IMR-90 (cell line): ENCODE results near the gene CCDC102B. TPM values are rescaled to one million over a fixed set of nuclear protein-coding genes. Genes with fewer than 3 reads are reported as not detected.

ENCODE experiments used
- ATAC-seq: fragments of 200-7000 bp; cut with Tn5 transposase; 2 replicates; pipeline ENCODE4 v1.9.1; 2020; ENCODE audit warnings: low read depth, mild to moderate bottlenecking, moderate library complexity
- BruUV-seq: library from RNA; stranded (reverse); fragments of 400-500 nt; replicated peaks from 2 replicates; lab custom pipeline; 2021; lab: Mats Ljungman, UMichigan
- CTCF ChIA-PET: fragments of 300-600 bp; formaldehyde crosslinking; extraction: SDS; loops from one replicate; lab custom pipeline; 2021; ENCODE audit warnings: antibody characterized with exemption; lab: Yijun Ruan, JAX
- POLR2A ChIA-PET: fragments of 300-600 bp; sonication (Branson Sonifier 250); formaldehyde crosslinking; loops from one replicate; lab custom pipeline; 2022; ENCODE audit warnings: antibody characterized with exemption; ENCODE audit not compliant: unreplicated experiment; lab: Charles Lee
- DNase-seq: peaks from one replicate; pipeline ENCODE4 v3.0.0; 2013
- H2AFZ ChIP-seq: replicated peaks from 2 replicates; pipeline ENCODE3; 2013; ENCODE audit warnings: low read length, mild to moderate bottlenecking; ENCODE audit not compliant: poor library complexity
- H2AK5ac ChIP-seq: 2 replicates; pipeline ENCODE4 v1.6.1; 2013; ENCODE audit warnings: low read depth, low read length, inconsistent platforms
- H2AK9ac ChIP-seq: replicated peaks from 2 replicates; pipeline ENCODE3; 2013; ENCODE audit warnings: mild to moderate bottlenecking, low read depth, low read length, moderate library complexity; ENCODE audit not compliant: poor library complexity
- H2BK120ac ChIP-seq: 2 replicates; pipeline ENCODE4 v1.6.1; 2013; ENCODE audit warnings: low read depth, low read length, inconsistent platforms
- H2BK15ac ChIP-seq: 3 replicates; pipeline ENCODE4 v1.6.1; 2013; ENCODE audit warnings: low read depth, low read length, inconsistent platforms
- H2BK20ac ChIP-seq: 2 replicates; pipeline ENCODE4 v1.6.1; 2013; ENCODE audit warnings: low read depth, mild to moderate bottlenecking, inconsistent platforms, low read length, moderate library complexity
- H2BK5ac ChIP-seq: 2 replicates; pipeline ENCODE4 v1.6.1; 2013; ENCODE audit warnings: mild to moderate bottlenecking, low read depth, low read length, inconsistent platforms; ENCODE audit not compliant: poor library complexity, severe bottlenecking
- H3K14ac ChIP-seq: replicated peaks from 2 replicates; pipeline ENCODE4 v1.6.1; 2013; ENCODE audit warnings: low read depth, low read length, inconsistent platforms
- H3K18ac ChIP-seq: 2 replicates; pipeline ENCODE4 v1.6.1; 2013; ENCODE audit warnings: low read depth, low read length, control low read depth
- H3K23ac ChIP-seq: 2 replicates; pipeline ENCODE4 v1.6.1; 2013; ENCODE audit warnings: low read depth, low read length, inconsistent platforms
- H3K27ac ChIP-seq: 2 replicates; pipeline ENCODE4 v1.5.1; 2013; ENCODE audit warnings: mild to moderate bottlenecking, control low read depth, low read length; ENCODE audit not compliant: insufficient read depth
- H3K27me3 ChIP-seq: 2 replicates; pipeline ENCODE4 v1.6.1; 2013; ENCODE audit warnings: low read length; ENCODE audit not compliant: control insufficient read depth, insufficient read depth
- H3K36me3 ChIP-seq: 2 replicates; pipeline ENCODE4 v1.6.1; 2013; ENCODE audit warnings: low read length, mixed read lengths; ENCODE audit not compliant: control insufficient read depth, insufficient read depth
- H3K4ac ChIP-seq: 2 replicates; pipeline ENCODE4 v1.6.1; 2013; ENCODE audit warnings: low read depth, low read length, inconsistent platforms
- H3K4me1 ChIP-seq: 2 replicates; pipeline ENCODE4 v1.6.1; 2013; ENCODE audit warnings: low read length, mixed read lengths; ENCODE audit not compliant: control insufficient read depth, insufficient read depth
- H3K4me2 ChIP-seq: 2 replicates; pipeline ENCODE4 v1.6.1; 2013; ENCODE audit warnings: low read depth, mild to moderate bottlenecking, control low read depth, low read length, moderate library complexity
- H3K4me3 ChIP-seq: 2 replicates; pipeline ENCODE4 v1.5.1; 2013; ENCODE audit warnings: low read depth, mild to moderate bottlenecking, control low read depth, low read length, moderate library complexity; ENCODE audit not compliant: insufficient read depth
- H3K56ac ChIP-seq: 2 replicates; pipeline ENCODE4 v1.6.1; 2013; ENCODE audit warnings: low read length, inconsistent platforms; ENCODE audit not compliant: insufficient read depth; ENCODE audit errors: extremely low read depth
- H3K79me1 ChIP-seq, 2 experiments: 2 replicates each; pipeline ENCODE4 v1.6.1; 2013; ENCODE audit warnings: low read length in 2 of 2, inconsistent platforms in 1 of 2, low read depth in 1 of 2
- H3K9ac ChIP-seq: 2 replicates; pipeline ENCODE4 v1.6.1; 2013; ENCODE audit warnings: low read depth, low read length, control low read depth
- H3K9me1 ChIP-seq: 2 replicates; pipeline ENCODE4 v1.6.1; 2013; ENCODE audit warnings: low read length, inconsistent platforms; ENCODE audit not compliant: insufficient read depth
- H3K9me3 ChIP-seq: 2 replicates; pipeline ENCODE4 v1.6.1; 2013; ENCODE audit warnings: low read length; ENCODE audit not compliant: control insufficient read depth, insufficient read depth
- H4K20me1 ChIP-seq: 2 replicates; pipeline ENCODE4 v1.6.1; 2013; ENCODE audit warnings: low read length, inconsistent platforms; ENCODE audit not compliant: insufficient read depth
- H4K5ac ChIP-seq: 2 replicates; pipeline ENCODE4 v1.6.1; 2013; ENCODE audit warnings: mild to moderate bottlenecking, low read depth, low read length, control low read depth
- H4K8ac ChIP-seq, 2 experiments: 2 replicates each; pipeline ENCODE4 v1.6.1; 2013; ENCODE audit warnings: low read depth in 2 of 2, low read length in 2 of 2, control low read depth in 1 of 2, inconsistent platforms in 1 of 2
- H4K91ac ChIP-seq: 2 replicates; pipeline ENCODE4 v1.6.1; 2013; ENCODE audit warnings: low read depth, low read length, inconsistent platforms; ENCODE audit not compliant: insufficient read depth
- CTCF ChIP-seq: conservative IDR thresholded peaks from 2 replicates; pipeline ENCODE4 v1.5.1; 2012; ENCODE audit warnings: mild to moderate bottlenecking, low read depth, low read length, improper control_type of control experiment
- NFE2L2 ChIP-seq: fragments of 150-350 bp; IDR thresholded peaks from 2 replicates; pipeline ENCODE4 v1.6.1; 2016; ENCODE audit warnings: low read depth, mild to moderate bottlenecking, low read length
- RAD21 ChIP-seq: IDR thresholded peaks from 2 replicates; pipeline ENCODE4 v1.6.1; 2012; ENCODE audit warnings: low read length, improper control_type of control experiment
- RFX5 ChIP-seq: IDR thresholded peaks from 2 replicates; pipeline ENCODE4 v1.8.0; 2012; ENCODE audit warnings: low read depth, mild to moderate bottlenecking, low read length, moderate library complexity
- USF2 ChIP-seq: fragments of 150-350 bp; IDR thresholded peaks from 2 replicates; pipeline ENCODE4 v1.6.1; 2017; ENCODE audit warnings: mild to moderate bottlenecking, antibody characterized with exemption, low read length, low read depth
- WGBS, 2 experiments: methylation state at CpG; one replicate each; pipeline versions ENCODE4 v1.1.5 to v1.1.7; 2013; ENCODE audit warnings: missing lambda C conversion rate in 2 of 2; ENCODE audit not compliant: insufficient read length in 1 of 2; ENCODE audit errors: extremely low coverage in 2 of 2; 5-methylcytosine and 5-hydroxymethylcytosine counted together
- dilution Hi-C: fragments of 300-500 bp; cut with HindIII; formaldehyde crosslinking; loops from one replicate; pipeline ENCODE4 v1.14.3; 2018; ENCODE audit warnings: low sequenced_read_pairs; ENCODE audit not compliant: unreplicated experiment
- in situ Hi-C: fragments of 300-500 bp; cut with MboI; formaldehyde crosslinking; loops from 3 replicates; pipeline ENCODE4 v1.14.3; 2019; ENCODE audit warnings: low sequenced_read_pairs, inconsistent platforms, mixed read lengths
- intact Hi-C: fragments of 100-400 bp; cut with micrococcal nuclease; formaldehyde crosslinking; loops from 2 replicates; pipeline ENCODE4 v1.10.0; 2022
- polyA plus RNA-seq, 3 experiments: library from polyadenylated mRNA; depleted of rRNA; stranded (reverse); fragments of >200 nt; gene quantifications; 2 replicates each; pipeline ENCODE4 v1.2.3, GENCODE V29; 2012; ENCODE audit warnings: low replicate concordance in 1 of 3
- total RNA-seq: library from RNA; depleted of rRNA; stranded (reverse); fragments of >200 nt; gene quantifications from 2 replicates; pipeline ENCODE4 v1.2.3, GENCODE V29; 2012

Gene CCDC102B
- total and polyA plus RNA-seq, 2 of the 4 experiments (the other 2 are of a cell fraction): 0.54 to 1.4 TPM

DNA sequence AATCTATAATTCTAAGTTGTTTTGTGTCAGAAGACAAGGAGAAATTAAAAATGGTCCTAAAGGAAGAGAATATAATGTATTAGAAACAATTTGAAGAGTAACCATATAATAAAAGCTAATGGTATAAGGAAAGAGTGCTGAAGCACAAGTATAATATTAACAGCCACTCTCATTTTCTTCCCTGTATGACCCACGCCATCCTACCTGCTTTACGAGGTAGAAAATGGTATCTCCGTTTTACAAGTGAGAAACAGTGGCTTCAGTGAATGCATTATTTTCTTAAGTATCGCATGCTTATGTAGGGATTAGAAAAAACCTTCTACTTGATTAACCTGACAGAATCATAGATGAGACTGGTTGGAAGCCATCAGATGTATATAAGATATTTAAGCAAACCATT lies 266.2 kb downstream of the CCDC102B start:
- no peak overlapping the region for H2AFZ ChIP-seq

More for the DNA sequence above, 266.2 kb downstream of the CCDC102B start:
- BruUV-seq: no TSS peak
- Histone ChIP-seq H3K56ac (no peak overlapping the region), H3K79me1 (no peaks in the 10 kb centered on the region), H3K4me2 (no peak overlapping the region), H4K91ac (no peak overlapping the region), H3K9me1 (no peaks in the 10 kb centered on the region), H4K20me1 (no peaks in the 10 kb centered on the region), H2BK5ac (no peak overlapping the region), H2BK120ac (no peak overlapping the region), H2AK5ac (no peak overlapping the region), H3K27me3 (no peaks in the 10 kb centered on the region), H3K9ac (no peak overlapping the region), H3K36me3 (no peaks in the 10 kb centered on the region), H4K5ac (no peak overlapping the region), H3K14ac (no peak overlapping the region), H3K23ac (no peak overlapping the region), H3K18ac (no peak overlapping the region), H3K4me3 (no peak overlapping the region), H2AK9ac (no peak overlapping the region), H3K9me3 (no peaks in the 10 kb centered on the region), H3K4me1 (no peaks in the 10 kb centered on the region), H3K4ac (no peak overlapping the region), H3K27ac (no peak overlapping the region), H4K8ac (no peak overlapping the region), H2BK20ac (no peak overlapping the region), H2BK15ac (no peak overlapping the region)
- no CpG with 5 or more reads among the region's 4 CpGs for WGBS, 2 experiments
- TF ChIP-seq NFE2L2 (no peak), USF2 (no peak), RAD21 (no peak), RFX5 (no peak), CTCF (no peak)
- intact Hi-C loops: no loop called here
- POLR2A ChIA-PET: no interaction called here
- ATAC-seq (no peak), DNase-seq (no peak)
- in situ Hi-C loops: no loop called here
- dilution Hi-C loops: no loop called here
- CTCF ChIA-PET: no interaction called here
